IPS-20b (cell line): ENCODE measurements around the gene CNN2.

Experiments
- H3K27ac ChIP-seq: one replicate; pipeline ENCODE4 v1.5.1; 2013; ENCODE audit warnings: low read length
- H3K27me3 ChIP-seq: 2 replicates; pipeline ENCODE4 v1.6.1; 2013; ENCODE audit warnings: mild to moderate bottlenecking, low read length, inconsistent platforms; ENCODE audit not compliant: insufficient read depth
- H3K36me3 ChIP-seq: 2 replicates; pipeline ENCODE4 v1.6.1; 2013; ENCODE audit warnings: low read depth, mild to moderate bottlenecking, inconsistent platforms, low read length, moderate library complexity; ENCODE audit not compliant: insufficient read depth
- H3K4me1 ChIP-seq: 2 replicates; pipeline ENCODE4 v1.6.1; 2013; ENCODE audit warnings: mild to moderate bottlenecking, control low read depth, inconsistent platforms, low read length, moderate library complexity; ENCODE audit not compliant: insufficient read depth
- H3K4me3 ChIP-seq: 2 replicates; pipeline ENCODE4 v1.5.1; 2013; ENCODE audit warnings: mild to moderate bottlenecking, low read length, inconsistent platforms
- H3K9ac ChIP-seq: 2 replicates; pipeline ENCODE4 v1.6.1; 2013; ENCODE audit warnings: low read depth, mild to moderate bottlenecking, inconsistent platforms, low read length, moderate library complexity
- H3K9me3 ChIP-seq: 2 replicates; pipeline ENCODE4 v1.6.1; 2013; ENCODE audit warnings: mild to moderate bottlenecking, low read depth, low read length, inconsistent platforms; ENCODE audit not compliant: insufficient read depth

CNN2 gene

GRCh38 chr19:1050989-1051788 lies 24.8 kb downstream of the CNN2 start:
- no peaks in the 10 kb centered on the region for H3K36me3 ChIP-seq
- no peaks in the 10 kb centered on the region for H3K9me3 ChIP-seq
- H3K4me3 ChIP-seq: no peak overlapping the region
- no peaks in the 10 kb centered on the region for H3K27me3 ChIP-seq
- H3K27ac ChIP-seq: no peak overlapping the region
- no peaks in the 10 kb centered on the region for H3K4me1 ChIP-seq
- H3K9ac ChIP-seq: no peak overlapping the region

DNA sequence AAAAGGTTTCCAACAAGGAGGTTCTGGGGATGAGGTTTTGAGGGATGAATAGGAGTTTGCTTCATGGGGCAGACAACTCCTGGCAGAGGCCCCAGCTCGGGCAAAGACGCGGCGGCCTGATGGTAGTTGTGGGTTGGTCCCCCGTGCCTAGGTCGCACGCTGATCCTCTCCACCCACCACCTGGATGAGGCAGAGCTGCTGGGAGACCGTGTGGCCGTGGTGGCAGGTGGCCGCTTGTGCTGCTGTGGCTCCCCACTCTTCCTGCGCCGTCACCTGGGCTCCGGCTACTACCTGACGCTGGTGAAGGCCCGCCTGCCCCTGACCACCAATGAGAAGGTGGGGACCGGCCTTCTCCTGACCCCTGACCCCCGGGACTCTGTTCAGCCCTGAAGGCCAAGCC lies 25.4 kb downstream of the CNN2 start:
- H3K9ac ChIP-seq: no peak overlapping the region
- H3K9me3 ChIP-seq: no peaks in the 10 kb centered on the region
- no peak overlapping the region for H3K27ac ChIP-seq
- H3K36me3 ChIP-seq: no peaks in the 10 kb centered on the region
- H3K4me1 ChIP-seq: no peaks in the 10 kb centered on the region
- no peak overlapping the region for H3K4me3 ChIP-seq
- H3K27me3 ChIP-seq: no peaks in the 10 kb centered on the region

DNA sequence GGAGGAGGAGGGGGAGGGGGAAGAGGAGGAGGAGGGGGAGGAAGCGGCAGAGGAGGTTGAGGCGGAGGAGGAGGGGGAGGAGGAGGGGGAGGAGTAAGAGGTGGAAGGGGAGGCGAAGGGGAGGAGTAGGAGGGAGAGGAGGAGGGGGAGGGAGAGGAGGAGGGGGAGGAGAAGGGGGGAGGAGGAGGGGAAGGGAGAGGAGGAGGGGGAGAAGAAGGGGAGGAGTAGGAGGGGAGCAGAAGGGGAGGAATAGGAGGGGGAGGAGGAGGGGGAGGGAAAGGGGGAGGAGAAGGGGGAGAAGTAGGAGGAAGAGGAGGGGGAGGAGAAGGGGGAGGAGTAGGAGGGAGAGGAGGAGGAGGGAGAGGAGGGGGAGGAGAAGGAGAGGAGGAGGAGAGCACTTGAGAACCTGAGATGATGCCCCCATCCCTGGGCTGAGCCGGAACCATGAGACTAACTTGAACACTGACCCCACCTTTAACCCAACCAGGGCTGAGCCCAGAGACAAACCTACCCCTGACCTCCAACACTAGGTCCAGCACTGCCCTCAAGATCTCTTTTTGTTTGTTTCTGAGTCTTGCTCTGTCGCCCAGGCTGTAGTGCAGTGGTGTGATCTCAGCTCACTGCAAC lies 26.1 kb downstream of the CNN2 start:
- H3K9me3 ChIP-seq: no peaks in the 10 kb centered on the region
- H3K36me3 ChIP-seq: no peaks in the 10 kb centered on the region
- no peak overlapping the region for H3K9ac ChIP-seq
- no peaks in the 10 kb centered on the region for H3K4me1 ChIP-seq
- no peak overlapping the region for H3K4me3 ChIP-seq
- no peak overlapping the region for H3K27ac ChIP-seq
- no peaks in the 10 kb centered on the region for H3K27me3 ChIP-seq

DNA sequence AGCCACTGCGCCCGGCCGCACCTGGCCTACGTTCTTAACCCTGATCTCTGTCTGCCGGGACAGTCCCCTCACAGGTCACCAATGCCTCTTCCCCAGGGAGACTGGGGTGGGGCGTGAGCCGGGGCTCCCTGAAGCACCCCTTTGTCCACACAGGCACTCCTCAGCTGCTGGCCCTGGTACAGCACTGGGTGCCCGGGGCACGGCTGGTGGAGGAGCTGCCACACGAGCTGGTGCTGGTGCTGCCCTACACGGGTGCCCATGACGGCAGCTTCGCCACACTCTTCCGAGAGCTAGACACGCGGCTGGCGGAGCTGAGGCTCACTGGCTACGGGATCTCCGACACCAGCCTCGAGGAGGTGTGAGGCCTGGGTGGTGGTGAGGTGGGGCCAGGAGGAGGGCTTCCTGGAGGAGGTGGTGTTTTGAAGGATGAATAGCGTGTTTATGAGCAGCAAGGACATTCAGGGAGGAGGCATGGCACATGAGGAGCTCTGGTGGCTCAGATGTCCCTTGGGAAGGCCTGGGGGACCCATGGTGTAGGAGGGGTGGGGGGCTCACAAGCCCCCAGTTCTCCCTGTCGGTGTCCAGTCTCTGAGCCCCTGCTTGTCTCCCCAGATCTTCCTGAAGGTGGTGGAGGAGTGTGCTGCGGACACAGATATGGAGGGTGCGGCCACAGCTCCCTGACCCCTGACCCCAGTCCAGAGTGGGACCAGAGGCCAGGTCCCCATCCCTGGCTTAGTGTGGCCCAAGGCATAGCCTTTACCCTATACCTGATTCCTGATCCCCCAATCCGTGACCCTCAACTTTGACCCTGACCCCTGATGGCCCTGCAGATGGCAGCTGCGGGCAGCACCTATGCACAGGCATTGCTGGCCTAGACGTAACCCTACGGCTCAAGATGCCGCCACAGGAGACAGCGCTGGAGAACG lies 27.0 kb downstream of the CNN2 start:
- H3K27me3 ChIP-seq: no peaks in the 10 kb centered on the region
- no peaks in the 10 kb centered on the region for H3K9me3 ChIP-seq
- no peak overlapping the region for H3K4me3 ChIP-seq
- no peaks in the 10 kb centered on the region for H3K36me3 ChIP-seq
- H3K9ac ChIP-seq: no peak overlapping the region
- H3K27ac ChIP-seq: no peak overlapping the region
- no peaks in the 10 kb centered on the region for H3K4me1 ChIP-seq

GRCh38 chr19:1054102-1055027 lies 28.0 kb downstream of the CNN2 start:
- no peak overlapping the region for H3K9ac ChIP-seq
- no peaks in the 10 kb centered on the region for H3K9me3 ChIP-seq
- no peaks in the 10 kb centered on the region for H3K27me3 ChIP-seq
- H3K27ac ChIP-seq: no peak overlapping the region
- no peaks in the 10 kb centered on the region for H3K4me1 ChIP-seq
- H3K36me3 ChIP-seq: no peaks in the 10 kb centered on the region
- no peak overlapping the region for H3K4me3 ChIP-seq

GRCh38 chr19:1055028-1055425 lies 28.6 kb downstream of the CNN2 start:
- Histone ChIP-seq H3K36me3 (no peaks in the 10 kb centered on the region), H3K4me3 (no peak overlapping the region), H3K4me1 (no peaks in the 10 kb centered on the region), H3K27ac (no peak overlapping the region), H3K27me3 (no peaks in the 10 kb centered on the region), H3K9ac (no peak overlapping the region), H3K9me3 (no peaks in the 10 kb centered on the region)

DNA sequence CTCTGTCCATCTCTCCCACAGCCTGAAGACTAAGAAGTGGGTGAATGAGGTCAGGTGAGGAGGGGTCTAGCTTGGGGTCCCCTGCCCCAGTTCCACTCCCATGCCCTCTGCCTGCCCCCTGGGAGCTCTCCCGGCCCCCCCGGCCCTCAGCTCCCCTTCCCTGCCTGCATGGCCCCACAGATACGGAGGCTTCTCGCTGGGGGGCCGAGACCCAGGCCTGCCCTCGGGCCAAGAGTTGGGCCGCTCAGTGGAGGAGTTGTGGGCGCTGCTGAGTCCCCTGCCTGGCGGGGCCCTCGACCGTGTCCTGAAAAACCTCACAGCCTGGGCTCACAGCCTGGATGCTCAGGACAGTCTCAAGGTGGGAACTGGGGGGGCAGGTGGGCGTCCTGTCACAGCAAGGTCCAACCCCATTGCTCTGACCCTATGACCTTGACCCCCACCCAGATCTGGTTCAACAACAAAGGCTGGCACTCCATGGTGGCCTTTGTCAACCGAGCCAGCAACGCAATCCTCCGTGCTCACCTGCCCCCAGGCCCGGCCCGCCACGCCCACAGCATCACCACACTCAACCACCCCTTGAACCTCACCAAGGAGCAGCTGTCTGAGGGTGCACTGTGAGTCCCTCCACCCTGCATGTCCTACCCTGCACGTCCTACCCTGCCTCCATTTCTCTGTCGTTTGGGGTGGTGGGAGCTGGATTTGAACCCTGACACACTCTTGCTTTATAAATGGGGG lies 29.6 kb downstream of the CNN2 start:
- no peak overlapping the region for H3K27ac ChIP-seq
- H3K27me3 ChIP-seq: no peaks in the 10 kb centered on the region
- H3K9me3 ChIP-seq: no peaks in the 10 kb centered on the region
- H3K9ac ChIP-seq: no peak overlapping the region
- H3K4me1 ChIP-seq: no peaks in the 10 kb centered on the region
- H3K4me3 ChIP-seq: no peak overlapping the region
- no peaks in the 10 kb centered on the region for H3K36me3 ChIP-seq

GRCh38 chr19:1057176-1057855 lies 30.9 kb downstream of the CNN2 start:
- no peaks in the 10 kb centered on the region for H3K9me3 ChIP-seq
- H3K4me1 ChIP-seq: no peaks in the 10 kb centered on the region
- H3K9ac ChIP-seq: no peak overlapping the region
- no peaks in the 10 kb centered on the region for H3K27me3 ChIP-seq
- no peak overlapping the region for H3K27ac ChIP-seq
- no peak overlapping the region for H3K4me3 ChIP-seq
- H3K36me3 ChIP-seq: no peaks in the 10 kb centered on the region

GRCh38 chr19:1058112-1058511 lies 31.7 kb downstream of the CNN2 start:
- Histone ChIP-seq H3K4me3 (no peak overlapping the region), H3K36me3 (no peaks in the 10 kb centered on the region), H3K9me3 (no peaks in the 10 kb centered on the region), H3K4me1 (no peaks in the 10 kb centered on the region), H3K9ac (no peak overlapping the region), H3K27ac (no peak overlapping the region), H3K27me3 (no peaks in the 10 kb centered on the region)

GRCh38 chr19:1060689-1061088 lies 34.3 kb downstream of the CNN2 start:
- H3K36me3 ChIP-seq: no peaks in the 10 kb centered on the region
- H3K4me3 ChIP-seq: no peak overlapping the region
- H3K27me3 ChIP-seq: peaks cover 8% of the 10 kb centered on the region
- H3K27ac ChIP-seq: no peak overlapping the region
- H3K9ac ChIP-seq: no peak overlapping the region
- no peaks in the 10 kb centered on the region for H3K9me3 ChIP-seq
- peaks cover 4% of the 10 kb centered on the region; the same call in 1 of the 2 replicates for H3K4me1 ChIP-seq
